HEK293 (cell line): ENCODE data around the gene CD300LB.

Source experiments
- CTCF ChIA-PET: fragments of 350-600 bp; formaldehyde crosslinking; extraction: SDS; loops from one replicate; lab custom pipeline; 2021; ENCODE audit warnings: antibody characterized with exemption; lab: Yijun Ruan, JAX
- POLR2A ChIA-PET: fragments of 300-600 bp; formaldehyde crosslinking; extraction: SDS; loops from one replicate; lab custom pipeline; 2020; ENCODE audit warnings: antibody characterized with exemption, inconsistent platforms; lab: Yijun Ruan, JAX
- H3K27ac ChIP-seq: fragments of 200-500 bp; sonication (Bioruptor generic); 2 replicates; pipeline ENCODE4 v1.5.1; 2014; ENCODE audit warnings: low read depth, low read length, control low read depth, inconsistent platforms; ENCODE audit errors: extremely low read depth
- H3K36me3 ChIP-seq, 2 experiments: fragments of 200-500 bp in 1 of 2; sonication (Bioruptor generic) in 1 of 2; 1 replicate in 1 of 2; 2 replicates in 1 of 2; pipeline ENCODE4 v1.5.1; 2014 to 2017; ENCODE audit warnings: inconsistent platforms in 2 of 2, low read length in 2 of 2; ENCODE audit not compliant: control insufficient read depth in 2 of 2, insufficient read depth in 1 of 2
- H3K4me1 ChIP-seq: fragments of 200-500 bp; sonication (Bioruptor generic); 2 replicates; pipeline ENCODE4 v1.5.1; 2014; ENCODE audit warnings: mild to moderate bottlenecking, low read length, inconsistent platforms; ENCODE audit not compliant: control insufficient read depth, insufficient read depth
- H3K4me3 ChIP-seq: 2 replicates; pipeline ENCODE4 v1.5.1; 2011; ENCODE audit warnings: low read depth, mild to moderate bottlenecking, control low read depth, low read length, moderate library complexity
- H3K9me3 ChIP-seq: fragments of 200-500 bp; sonication (Bioruptor generic); 2 replicates; pipeline ENCODE4 v1.5.1; 2014; ENCODE audit warnings: low read depth, low read length, inconsistent platforms; ENCODE audit not compliant: control insufficient read depth, insufficient read depth
- HOXD13 ChIP-seq: sonication (generic); formaldehyde crosslinking; IDR thresholded peaks from 2 replicates; pipeline ENCODE4 v1.8.0; 2022; ENCODE audit warnings: missing genetic modification reagents, borderline replicate concordance
- MZF1 ChIP-seq: fragments of 450-650 bp; formaldehyde crosslinking; IDR thresholded peaks from 2 replicates; pipeline ENCODE4 v1.5.1; 2017; ENCODE audit warnings: missing biosample characterization, missing genetic modification characterization, borderline replicate concordance
- PRDM10 ChIP-seq: fragments of 450-650 bp; formaldehyde crosslinking; IDR thresholded peaks from 2 replicates; pipeline ENCODE4 v1.5.1; 2016; ENCODE audit warnings: missing biosample characterization, missing genetic modification characterization
- RBAK ChIP-seq: fragments of 450-650 bp; formaldehyde crosslinking; IDR thresholded peaks from 2 replicates; pipeline ENCODE4 v1.5.1; 2016; ENCODE audit warnings: missing biosample characterization, missing genetic modification characterization
- SALL2 ChIP-seq: fragments of 450-650 bp; formaldehyde crosslinking; IDR thresholded peaks from 2 replicates; pipeline ENCODE4 v1.5.0; 2017; ENCODE audit warnings: missing biosample characterization, mild to moderate bottlenecking, missing genetic modification characterization, borderline replicate concordance
- SETDB1 ChIP-seq: IDR thresholded peaks from one replicate; pipeline ENCODE4 v1.6.1; 2017; ENCODE audit warnings: mild to moderate bottlenecking, low read length, moderate library complexity, mixed read lengths; ENCODE audit not compliant: insufficient read length
- YY1 ChIP-seq: fragments of 450-650 bp; formaldehyde crosslinking; IDR thresholded peaks from 2 replicates; pipeline ENCODE4 v1.5.1; 2018; ENCODE audit warnings: missing biosample characterization, missing genetic modification characterization
- ZBTB1 ChIP-seq: fragments of 450-650 bp; formaldehyde crosslinking; IDR thresholded peaks from 2 replicates; pipeline ENCODE4 v1.5.1; 2016; ENCODE audit warnings: missing biosample characterization, missing genetic modification characterization
- ZEB2 ChIP-seq: fragments of 450-650 bp; formaldehyde crosslinking; IDR thresholded peaks from 2 replicates; pipeline ENCODE4 v1.5.1; 2016; ENCODE audit warnings: missing biosample characterization, missing genetic modification characterization
- ZNF140 ChIP-seq: fragments of 450-650 bp; formaldehyde crosslinking; IDR thresholded peaks from 2 replicates; pipeline ENCODE4 v1.5.1; 2016; ENCODE audit warnings: missing biosample characterization, missing genetic modification characterization
- ZNF155 ChIP-seq: fragments of 450-650 bp; formaldehyde crosslinking; IDR thresholded peaks from 2 replicates; pipeline ENCODE4 v1.5.1; 2016; ENCODE audit warnings: missing biosample characterization, missing genetic modification characterization
- ZNF174 ChIP-seq: fragments of 450-650 bp; formaldehyde crosslinking; IDR thresholded peaks from 2 replicates; pipeline ENCODE4 v1.5.0; 2017; ENCODE audit warnings: missing biosample characterization, mild to moderate bottlenecking, missing genetic modification characterization
- ZNF239 ChIP-seq: fragments of 450-650 bp; formaldehyde crosslinking; IDR thresholded peaks from 2 replicates; pipeline ENCODE4 v1.5.1; 2016; ENCODE audit warnings: missing biosample characterization, missing genetic modification characterization
- ZNF311 ChIP-seq: fragments of 450-650 bp; formaldehyde crosslinking; IDR thresholded peaks from 2 replicates; pipeline ENCODE4 v1.5.1; 2017; ENCODE audit warnings: missing biosample characterization, missing genetic modification characterization, borderline replicate concordance
- ZNF404 ChIP-seq: fragments of 450-650 bp; formaldehyde crosslinking; IDR thresholded peaks from 2 replicates; pipeline ENCODE4 v1.5.1; 2017; ENCODE audit warnings: missing biosample characterization, missing genetic modification characterization
- ZNF433 ChIP-seq: fragments of 450-650 bp; formaldehyde crosslinking; IDR thresholded peaks from 2 replicates; pipeline ENCODE4 v1.5.1; 2016; ENCODE audit warnings: missing biosample characterization, missing genetic modification characterization, low read depth
- ZNF529 ChIP-seq: fragments of 450-650 bp; formaldehyde crosslinking; IDR thresholded peaks from 2 replicates; pipeline ENCODE4 v1.5.1; 2017; ENCODE audit warnings: missing genetic modification characterization, missing biosample characterization; ENCODE audit not compliant: insufficient replicate concordance
- ZNF544 ChIP-seq: fragments of 450-650 bp; formaldehyde crosslinking; IDR thresholded peaks from 2 replicates; pipeline ENCODE4 v1.5.0; 2017; ENCODE audit warnings: missing biosample characterization, missing genetic modification characterization
- ZNF548 ChIP-seq: fragments of 450-650 bp; formaldehyde crosslinking; IDR thresholded peaks from 2 replicates; pipeline ENCODE4 v1.5.1; 2016; ENCODE audit warnings: missing biosample characterization, missing genetic modification characterization
- ZNF555 ChIP-seq: fragments of 450-650 bp; formaldehyde crosslinking; conservative IDR thresholded peaks from 2 replicates; pipeline ENCODE4 v1.5.1; 2017; ENCODE audit warnings: missing biosample characterization, mild to moderate bottlenecking, missing genetic modification characterization, inconsistent platforms
- ZNF623 ChIP-seq: fragments of 450-650 bp; formaldehyde crosslinking; IDR thresholded peaks from 2 replicates; pipeline ENCODE4 v1.5.1; 2016; ENCODE audit warnings: missing biosample characterization, missing genetic modification characterization
- ZNF626 ChIP-seq: fragments of 450-650 bp; sonication (Bioruptor Pico); formaldehyde crosslinking; IDR thresholded peaks from 2 replicates; pipeline ENCODE4 v1.5.1; 2018; ENCODE audit warnings: missing biosample characterization, missing genetic modification characterization, inconsistent platforms
- ZNF658 ChIP-seq: fragments of 450-650 bp; formaldehyde crosslinking; IDR thresholded peaks from 2 replicates; pipeline ENCODE4; 2016; ENCODE audit warnings: missing biosample characterization, missing genetic modification characterization
- ZNF677 ChIP-seq: fragments of 450-650 bp; IDR thresholded peaks from 2 replicates; pipeline ENCODE4 v1.5.0; 2018; ENCODE audit warnings: missing biosample characterization, mild to moderate bottlenecking, missing genetic modification characterization, moderate library complexity
- ZNF776 ChIP-seq: fragments of 450-650 bp; formaldehyde crosslinking; IDR thresholded peaks from 2 replicates; pipeline ENCODE4 v1.5.0; 2017; ENCODE audit warnings: missing biosample characterization, missing genetic modification characterization, borderline replicate concordance
- ZNF837 ChIP-seq: fragments of 450-650 bp; formaldehyde crosslinking; IDR thresholded peaks from 2 replicates; pipeline ENCODE4 v1.5.1; 2016; ENCODE audit warnings: missing biosample characterization, missing genetic modification characterization
- ZNF843 ChIP-seq: fragments of 450-650 bp; formaldehyde crosslinking; IDR thresholded peaks from 2 replicates; pipeline ENCODE4 v1.5.1; 2016; ENCODE audit warnings: missing biosample characterization, missing genetic modification characterization
- ZSCAN30 ChIP-seq: fragments of 450-650 bp; IDR thresholded peaks from 2 replicates; pipeline ENCODE4 v1.5.1; 2018; ENCODE audit warnings: missing biosample characterization, mild to moderate bottlenecking, missing genetic modification characterization, moderate library complexity
- TF ChIP-seq, protein P1 (sequence below): fragments of 450-650 bp; formaldehyde crosslinking; IDR thresholded peaks from 2 replicates; pipeline ENCODE4 v1.5.1; 2017; ENCODE audit warnings: missing biosample characterization, missing genetic modification characterization
- TF ChIP-seq, protein P2 (sequence below): fragments of 450-650 bp; formaldehyde crosslinking; IDR thresholded peaks from 2 replicates; pipeline ENCODE4; 2016; ENCODE audit warnings: missing biosample characterization, missing genetic modification characterization

The CD300LB gene

DNA sequence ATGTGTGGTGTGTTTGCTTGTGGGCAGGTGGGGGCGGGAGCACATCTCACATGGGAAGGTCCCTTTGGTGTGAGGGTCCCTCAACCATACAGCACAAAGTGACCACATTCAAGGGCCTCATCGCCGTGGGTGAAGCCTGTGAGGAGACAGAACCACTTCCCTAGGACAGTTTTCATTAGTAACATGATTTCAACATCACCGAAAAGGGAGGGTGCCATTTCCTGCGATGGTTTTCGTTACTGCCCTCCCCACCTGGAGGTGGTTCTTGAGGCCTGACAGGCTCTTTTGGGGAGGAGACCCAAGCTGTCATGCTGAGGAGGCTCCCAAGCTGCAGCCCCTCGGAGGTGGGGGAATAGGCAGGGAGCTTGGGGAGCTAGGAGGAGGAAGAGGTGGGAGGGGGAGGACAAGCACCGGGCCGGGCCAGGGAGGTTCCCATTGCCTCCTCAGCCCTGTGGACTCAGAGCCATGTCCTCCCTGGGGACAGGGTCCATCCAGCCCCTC, 9.5 kb downstream of the CD300LB start:
- ChIA-PET POLR2A (no interaction called here), CTCF (no interaction called here)
- H3K4me1 ChIP-seq: no peaks in the 10 kb centered on the region
- H3K36me3 ChIP-seq: no peaks in the 10 kb centered on the region
- TF ChIP-seq ZNF555 (tag by site-specific recombination) (no peak), ZNF776 (tag by site-specific recombination) (no peak), ZNF658 (no peak), ZNF677 (no peak), HOXD13 (no peak), YY1 (tag by site-specific recombination) (no peak), ZNF626 (no peak), ZNF529 (no peak), ZNF544 (tag by site-specific recombination) (no peak), ZNF837 (tag by site-specific recombination) (no peak), ZNF433 (tag by site-specific recombination) (no peak), ZNF174 (tag by site-specific recombination) (no peak), ZNF155 (no peak), PRDM10 (tag by site-specific recombination) (no peak), ZEB2 (no peak), ZNF404 (no peak), SETDB1 (no peak), ZNF140 (no peak)
- no peak overlapping the region for H3K27ac ChIP-seq
- H3K9me3 ChIP-seq: no peaks in the 10 kb centered on the region
- H3K4me3 ChIP-seq: no peak overlapping the region

DNA sequence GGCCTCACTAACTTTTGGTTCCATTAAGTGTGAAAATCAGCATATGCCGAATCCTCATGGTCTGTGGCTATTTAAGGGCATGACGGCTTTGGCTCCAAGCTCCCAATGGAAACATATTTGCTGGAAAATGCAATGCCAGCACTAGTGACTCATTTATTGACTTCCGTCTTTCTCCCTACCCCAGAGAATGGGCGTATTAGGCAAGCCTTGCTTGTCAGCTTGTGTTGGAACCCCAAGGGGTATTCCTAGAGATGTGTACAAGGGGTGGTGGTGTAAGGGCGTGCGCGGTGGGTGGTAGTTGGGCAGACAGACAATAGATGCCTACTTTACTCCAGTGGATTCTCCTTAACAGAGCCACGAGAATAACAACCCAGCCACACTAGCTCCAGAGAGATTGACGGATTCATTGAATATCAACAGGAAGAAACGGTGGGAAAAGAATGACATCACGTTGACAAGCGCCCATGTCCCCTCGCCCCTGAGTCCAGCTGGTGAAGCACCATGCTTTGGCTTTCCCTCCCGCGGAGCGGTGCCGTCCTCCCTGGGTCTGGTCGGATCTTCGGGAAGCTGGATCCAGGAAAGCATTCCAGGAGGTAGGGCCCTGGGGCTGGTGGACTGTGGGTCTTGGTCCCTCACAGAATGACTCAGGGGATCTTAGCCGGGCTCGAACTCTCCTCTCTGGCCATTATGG, 10.3 kb downstream of the CD300LB start:
- Histone ChIP-seq H3K4me3 (no peak overlapping the region), H3K4me1 (no peaks in the 10 kb centered on the region), H3K9me3 (no peaks in the 10 kb centered on the region), H3K36me3 (no peaks in the 10 kb centered on the region), H3K27ac (no peak overlapping the region)
- CTCF ChIA-PET: interaction anchor here (0.7 to 1.0 kb wide), 2 partner anchors 9 to 31 kb away, joined by 3 read pairs; no protein-coding TSS in a partner anchor
- POLR2A ChIA-PET: no interaction called here
- TF ChIP-seq ZNF843: no peak
- no peak for TF ChIP-seq ZNF623
- TF ChIP-seq ZNF239 (tag by site-specific recombination): no peak
- no peak for TF ChIP-seq ZNF311 (tag by site-specific recombination)
- no peak for TF ChIP-seq ZBTB1 (tag by site-specific recombination)
- no peak for TF ChIP-seq ZNF658
- TF ChIP-seq RBAK (tag by site-specific recombination): no peak
- no peak for TF ChIP-seq ZNF837 (tag by site-specific recombination)
- no peak for TF ChIP-seq SETDB1
- TF ChIP-seq, protein P1, sequence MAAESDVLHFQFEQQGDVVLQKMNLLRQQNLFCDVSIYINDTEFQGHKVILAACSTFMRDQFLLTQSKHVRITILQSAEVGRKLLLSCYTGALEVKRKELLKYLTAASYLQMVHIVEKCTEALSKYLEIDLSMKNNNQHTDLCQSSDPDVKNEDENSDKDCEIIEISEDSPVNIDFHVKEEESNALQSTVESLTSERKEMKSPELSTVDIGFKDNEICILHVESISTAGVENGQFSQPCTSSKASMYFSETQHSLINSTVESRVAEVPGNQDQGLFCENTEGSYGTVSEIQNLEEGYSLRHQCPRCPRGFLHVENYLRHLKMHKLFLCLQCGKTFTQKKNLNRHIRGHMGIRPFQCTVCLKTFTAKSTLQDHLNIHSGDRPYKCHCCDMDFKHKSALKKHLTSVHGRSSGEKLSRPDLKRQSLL (tag by site-specific recombination): no peak
- TF ChIP-seq, protein P2, sequence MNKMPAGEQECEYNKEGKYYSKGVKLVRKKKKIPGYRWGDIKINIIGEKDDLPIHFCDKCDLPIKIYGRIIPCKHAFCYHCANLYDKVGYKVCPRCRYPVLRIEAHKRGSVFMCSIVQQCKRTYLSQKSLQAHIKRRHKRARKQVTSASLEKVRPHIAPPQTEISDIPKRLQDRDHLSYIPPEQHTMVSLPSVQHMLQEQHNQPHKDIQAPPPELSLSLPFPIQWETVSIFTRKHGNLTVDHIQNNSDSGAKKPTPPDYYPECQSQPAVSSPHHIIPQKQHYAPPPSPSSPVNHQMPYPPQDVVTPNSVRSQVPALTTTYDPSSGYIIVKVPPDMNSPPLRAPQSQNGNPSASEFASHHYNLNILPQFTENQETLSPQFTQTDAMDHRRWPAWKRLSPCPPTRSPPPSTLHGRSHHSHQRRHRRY (tag by site-specific recombination): no peak
- TF ChIP-seq SALL2 (tag by site-specific recombination): no peak
- no peak for TF ChIP-seq ZSCAN30
- TF ChIP-seq ZNF548: no peak
- no peak for TF ChIP-seq MZF1
